Mucosa of rectum (tissue), 2 donors: ENCODE results near the gene ZNF593.

Source experiments
- H3K27ac ChIP-seq, 2 donors: one replicate each; pipeline ENCODE4 v1.7.0; 2013; ENCODE audit warnings: inconsistent platforms in 2 of 2, low read depth in 2 of 2, low read length in 2 of 2
- H3K27me3 ChIP-seq, 2 donors: one replicate each; pipeline ENCODE4 v1.7.0; 2013; ENCODE audit warnings: low read length in 2 of 2; ENCODE audit not compliant: control insufficient read depth in 2 of 2, insufficient read depth in 2 of 2
- H3K36me3 ChIP-seq, 2 donors: one replicate each; pipeline ENCODE4 v1.7.0; 2013; ENCODE audit warnings: low read length in 2 of 2; ENCODE audit not compliant: control insufficient read depth in 2 of 2, insufficient read depth in 2 of 2
- H3K4me1 ChIP-seq, 2 donors: one replicate each; pipeline ENCODE4 v1.7.0; 2013; ENCODE audit warnings: low read length in 2 of 2, mild to moderate bottlenecking in 1 of 2; ENCODE audit not compliant: control insufficient read depth in 2 of 2, insufficient read depth in 2 of 2
- H3K4me3 ChIP-seq, 2 donors: one replicate each; pipeline ENCODE4 v1.7.0; 2013; ENCODE audit warnings: low read length in 2 of 2
- H3K9ac ChIP-seq, 2 donors: one replicate each; pipeline ENCODE4 v1.7.0; 2013; ENCODE audit warnings: low read length in 2 of 2, low read depth in 1 of 2, mild to moderate bottlenecking in 1 of 2
- H3K9me3 ChIP-seq, 2 donors: one replicate each; pipeline ENCODE4 v1.7.0; 2013; ENCODE audit warnings: low read length in 2 of 2; ENCODE audit not compliant: control insufficient read depth in 2 of 2
- donor health status: healthy.
- donor health status: Normal muscosa, but diverticular disease.

ZNF593 gene

DNA sequence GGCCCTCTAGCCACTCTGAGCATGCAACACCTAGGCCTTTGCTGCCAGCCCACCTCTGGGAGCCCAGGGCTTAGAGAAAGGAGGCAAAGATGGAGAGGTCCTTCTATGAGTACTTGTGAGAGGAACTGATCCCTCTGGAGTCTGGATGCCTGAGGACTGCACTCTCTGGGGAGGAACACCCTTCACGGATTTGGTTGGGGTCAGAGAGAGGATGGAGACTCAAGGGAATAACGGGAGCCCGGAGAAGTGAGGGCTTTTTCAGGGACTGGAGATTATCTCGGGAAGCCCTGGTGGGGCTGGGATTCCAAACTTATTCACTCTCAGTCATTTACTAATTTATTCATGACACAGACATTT lies 532 bp upstream of the ZNF593 start:
- Histone ChIP-seq H3K4me3 (peak overlapping the region; percentile 84 to 94), H3K4me1 (peaks cover 10 to 11% of the 10 kb centered on the region in 2 donors), H3K36me3 (peaks cover 0 to 5% of the 10 kb centered on the region in 2 donors), H3K27ac (no peak overlapping the region), H3K27me3 (no peaks in the 10 kb centered on the region), H3K9me3 (no peaks in the 10 kb centered on the region), H3K9ac (peak overlapping the region in 1 of 2 donors; percentile 97)

- H3K27ac ChIP-seq = no peak overlapping the region
- H3K4me1 ChIP-seq = peaks cover 7 to 11% of the 10 kb centered on the region in 2 donors
- H3K4me3 ChIP-seq = peak overlapping the region; percentile 84 to 94
- H3K36me3 ChIP-seq = peaks cover 0 to 5% of the 10 kb centered on the region in 2 donors
- peak overlapping the region; percentile 84 to 97 for H3K9ac ChIP-seq
- H3K27me3 ChIP-seq = no peaks in the 10 kb centered on the region
- H3K9me3 ChIP-seq = no peaks in the 10 kb centered on the region
Measured at GRCh38 chr1:26170472-26170821, 739 bp downstream of the ZNF593 start.

- Histone ChIP-seq H3K27me3 (no peaks in the 10 kb centered on the region), H3K9ac (peak within 1 kb of the TSS in 1 of 2 donors; percentile 97), H3K9me3 (no peaks in the 10 kb centered on the region), H3K4me3 (peak within 1 kb of the TSS in 1 of 2 donors; percentile 84), H3K4me1 (peaks cover 7 to 11% of the 10 kb centered on the region in 2 donors), H3K27ac (no peak within 1 kb of the TSS), H3K36me3 (peaks cover 0 to 5% of the 10 kb centered on the region in 2 donors)
Measured at GRCh38 chr1:26171084-26172072, 1.7 kb downstream of the ZNF593 start, which contains the start of gene ZNF593OS. Gene ZNF593OS (minus strand): TSS chr1:26171832. CDS start chr1:26171661, 171 bp downstream.

- Histone ChIP-seq H3K27ac (no peak overlapping the region), H3K9me3 (no peaks in the 10 kb centered on the region), H3K27me3 (no peaks in the 10 kb centered on the region), H3K4me1 (peaks cover 14 to 19% of the 10 kb centered on the region in 2 donors), H3K9ac (no peak overlapping the region), H3K4me3 (no peak overlapping the region), H3K36me3 (peaks cover 0 to 5% of the 10 kb centered on the region in 2 donors)
Measured at GRCh38 chr1:26175346-26175745, 5.6 kb downstream of the ZNF593 start.

DNA sequence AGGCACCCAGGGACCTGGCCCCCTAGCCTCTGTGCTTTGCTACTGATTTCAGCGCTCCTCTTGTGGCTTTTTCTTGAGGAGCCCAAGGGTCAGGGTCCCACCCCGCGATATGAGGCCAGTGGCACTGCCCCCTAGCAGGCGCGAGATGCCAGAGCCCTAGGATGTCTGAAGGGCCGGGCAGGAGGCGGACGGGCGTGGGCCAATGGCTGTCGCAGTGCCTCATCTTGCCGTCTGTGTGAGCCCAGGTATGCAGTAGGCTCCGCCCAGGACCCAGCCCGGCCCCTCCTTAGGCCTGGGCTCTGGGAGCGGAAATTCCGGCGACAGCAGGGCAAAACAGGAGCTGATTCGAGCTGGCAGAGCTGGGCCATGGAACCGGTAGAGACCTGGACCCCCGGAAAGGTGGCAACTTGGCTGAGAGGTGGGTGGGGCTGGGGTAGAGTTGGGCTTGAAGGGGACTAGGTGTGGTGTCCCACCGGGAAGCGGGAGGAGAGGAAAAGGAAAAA lies 7.5 kb downstream of the ZNF593 start, which contains the start of gene CNKSR1:
CNKSR1 (plus strand) TSS at position 310 of the 503 bp plus-strand sequence; CDS start at position 367, 57 bp downstream.
- Histone ChIP-seq H3K4me3 (peak within 1 kb of the TSS; percentile 61 to 73), H3K27ac (peak within 1 kb of the TSS; percentile 76 to 89), H3K9me3 (no peaks in the 10 kb centered on the region), H3K36me3 (peaks cover 7 to 10% of the 10 kb centered on the region in 2 donors), H3K4me1 (peaks cover 8 to 13% of the 10 kb centered on the region in 2 donors), H3K27me3 (no peaks in the 10 kb centered on the region), H3K9ac (peak within 1 kb of the TSS; percentile 68 to 80)

DNA sequence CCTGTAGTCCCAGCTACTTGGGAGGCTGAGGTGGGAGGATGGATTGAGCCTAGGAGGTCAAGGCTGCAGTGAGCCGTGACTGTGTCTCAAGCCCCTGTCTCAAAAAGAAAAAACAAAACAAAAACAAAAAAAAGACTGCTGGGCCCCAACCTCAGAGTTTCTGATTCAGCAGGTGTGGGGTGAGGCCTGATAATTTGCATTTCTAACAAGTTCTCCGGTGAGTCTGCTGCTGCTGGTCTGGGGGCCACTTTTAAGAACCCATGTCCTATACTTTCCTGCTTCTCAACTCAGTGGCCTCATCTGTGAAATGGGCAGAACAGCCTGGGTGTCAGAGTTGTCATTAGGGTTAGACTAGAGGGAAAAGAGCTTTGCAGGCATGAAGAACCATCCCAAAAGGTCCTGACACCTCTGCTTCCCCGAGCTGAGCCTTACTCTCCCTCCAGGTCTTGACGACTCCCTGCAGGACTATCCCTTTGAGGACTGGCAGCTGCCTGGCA lies 10.3 kb downstream of the ZNF593 start:
- Histone ChIP-seq H3K27ac (no peak overlapping the region), H3K4me1 (peaks cover 8 to 13% of the 10 kb centered on the region in 2 donors), H3K9me3 (no peaks in the 10 kb centered on the region), H3K36me3 (peaks cover 15% of the 10 kb centered on the region in 2 donors), H3K4me3 (no peak overlapping the region), H3K9ac (no peak overlapping the region), H3K27me3 (no peaks in the 10 kb centered on the region)

DNA sequence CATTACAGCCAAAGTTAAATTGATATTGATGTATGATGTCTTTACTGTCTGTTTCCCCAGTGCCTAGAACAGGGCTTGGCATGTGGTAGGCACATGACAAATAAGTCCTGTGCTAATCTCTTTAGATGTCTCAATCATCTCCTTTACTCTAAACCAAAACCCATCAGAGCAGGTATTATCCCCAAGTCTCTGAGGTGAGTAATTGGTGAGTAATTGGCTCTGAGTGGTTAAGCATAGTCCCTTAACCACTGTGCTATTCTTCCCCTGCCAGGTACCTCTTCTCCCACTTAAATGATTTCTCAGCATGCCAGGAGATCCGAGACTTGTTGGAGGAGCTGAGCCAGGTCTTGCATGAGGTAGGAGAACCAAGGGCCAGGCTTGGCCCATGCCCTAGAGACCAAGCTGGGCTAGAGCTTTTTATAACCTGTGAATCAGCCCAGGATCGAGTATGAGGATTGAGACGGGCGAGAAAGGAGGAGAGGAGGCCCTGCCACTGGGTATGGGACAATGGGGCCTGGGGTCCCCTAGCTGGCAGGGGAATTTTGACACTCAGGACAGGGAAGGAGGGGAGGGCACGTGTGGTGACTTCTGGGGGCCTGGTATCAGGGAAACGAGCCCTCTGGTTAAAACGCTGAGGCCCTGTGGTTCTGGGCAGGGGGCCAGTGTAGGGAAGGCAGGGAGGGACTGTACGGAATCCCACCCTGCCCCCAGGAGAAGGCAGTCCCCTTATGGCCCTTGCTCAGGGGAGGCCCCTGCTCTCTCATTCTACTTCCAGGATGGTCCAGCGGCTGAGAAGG lies 12.1 kb downstream of the ZNF593 start:
- H3K36me3 ChIP-seq = peaks cover 15 to 18% of the 10 kb centered on the region in 2 donors
- H3K9ac ChIP-seq = no peak overlapping the region

DNA sequence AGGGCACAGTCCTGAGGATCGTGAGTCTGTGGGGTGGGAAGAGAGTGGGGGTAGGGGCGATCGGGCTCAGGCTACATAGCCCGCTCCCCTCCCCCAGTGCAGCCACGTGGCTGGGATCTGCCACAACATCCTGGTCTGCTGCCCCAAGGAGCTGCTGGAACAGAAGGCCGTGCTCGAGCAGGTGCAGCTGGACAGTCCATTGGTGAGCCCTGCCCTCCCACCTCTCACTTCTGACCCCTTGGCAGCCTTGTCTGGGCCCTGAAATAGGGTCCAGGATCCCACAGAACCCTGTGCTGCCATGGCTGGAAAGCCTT lies 12.6 kb downstream of the ZNF593 start:
- Histone ChIP-seq H3K27ac (no peak overlapping the region), H3K4me1 (peaks cover 8 to 10% of the 10 kb centered on the region in 2 donors), H3K4me3 (no peak overlapping the region), H3K36me3 (peaks cover 19 to 23% of the 10 kb centered on the region in 2 donors), H3K9ac (no peak overlapping the region), H3K27me3 (no peaks in the 10 kb centered on the region), H3K9me3 (no peaks in the 10 kb centered on the region)

More for the DNA sequence above, 12.1 kb downstream of the ZNF593 start:
- H3K4me3 ChIP-seq = no peak overlapping the region
- H3K27ac ChIP-seq = no peak overlapping the region
- H3K4me1 ChIP-seq = peaks cover 8 to 13% of the 10 kb centered on the region in 2 donors
- no peaks in the 10 kb centered on the region for H3K9me3 ChIP-seq
- no peaks in the 10 kb centered on the region for H3K27me3 ChIP-seq

DNA sequence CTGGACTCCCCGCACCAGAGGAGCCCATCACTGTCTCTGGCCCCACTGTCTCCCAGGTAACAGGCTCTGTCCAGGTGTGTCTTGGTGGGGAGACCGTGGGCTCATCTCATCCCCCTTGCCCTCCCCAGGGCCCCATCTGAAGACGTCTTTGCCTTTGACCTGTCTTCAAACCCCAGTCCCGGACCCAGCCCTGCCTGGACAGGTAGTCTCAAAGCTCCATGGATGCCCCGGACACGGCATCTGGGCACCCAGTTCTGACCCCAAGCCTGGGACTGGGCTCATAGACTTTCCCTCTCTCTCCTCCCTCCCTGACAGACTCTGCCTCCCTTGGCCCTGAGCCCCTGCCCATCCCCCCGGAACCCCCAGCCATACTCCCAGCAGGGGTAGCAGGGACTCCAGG lies 14.4 kb downstream of the ZNF593 start:
- Histone ChIP-seq H3K9me3 (no peaks in the 10 kb centered on the region), H3K36me3 (peaks cover 27% of the 10 kb centered on the region in 2 donors), H3K4me3 (no peak overlapping the region), H3K27ac (no peak overlapping the region), H3K4me1 (no peaks in the 10 kb centered on the region), H3K9ac (no peak overlapping the region), H3K27me3 (no peaks in the 10 kb centered on the region)
